Gastrocnemius medialis (tissue), 4 donors: ENCODE measurements around the gene DBT. TPM values are rescaled to one million over a fixed set of nuclear protein-coding genes. Genes with fewer than 3 reads are reported as not detected.
"Not testable (repeated sequence)": the region's sequence is repeated elsewhere in the genome, so short reads cannot be mapped to it uniquely, and the experiment has no call there.

Experiments used
- ATAC-seq, 2 donors: fragments of 150-250 bp; one replicate each; pipeline ENCODE4 v1.9.1; 2016
- DNase-seq, 2 donors: peaks; one replicate each; pipeline ENCODE4 v3.0.0-alpha.2; 2019
- H3K27ac ChIP-seq, 4 donors: fragments of 200-600 bp; sonication (generic); 1 replicate in 1 of 4; 2 replicates in 3 of 4; pipeline ENCODE4 v1.5.1; 2016 to 2018; ENCODE audit warnings: mild to moderate bottlenecking in 2 of 4, moderate library complexity in 1 of 4
- H3K27me3 ChIP-seq, 3 donors: fragments of 200-600 bp; sonication (generic) in 2 of 3; 1 replicate in 1 of 3; 2 replicates in 2 of 3; pipeline versions ENCODE4 v1.5.1 to v1.6.0; 2016 to 2019; ENCODE audit warnings: mild to moderate bottlenecking in 1 of 3, moderate library complexity in 1 of 3
- H3K36me3 ChIP-seq, 2 donors: fragments of 200-600 bp; sonication (generic) in 1 of 2; one replicate each; pipeline ENCODE4 v1.5.1; 2017 to 2018
- H3K4me1 ChIP-seq, 2 donors: fragments of 200-600 bp; sonication (generic) in 1 of 2; one replicate each; pipeline ENCODE4 v1.5.1; 2016 to 2017; ENCODE audit warnings: mild to moderate bottlenecking in 2 of 2
- H3K4me3 ChIP-seq, 4 donors: fragments of 200-600 bp; sonication (generic) in 3 of 4; 1 replicate in 1 of 4; 2 replicates in 3 of 4; pipeline ENCODE4 v1.5.1; 2016 to 2019; ENCODE audit warnings: mild to moderate bottlenecking in 2 of 4
- H3K9me3 ChIP-seq, 3 donors: fragments of 200-600 bp; sonication (generic) in 2 of 3; 1 replicate in 1 of 3; 2 replicates in 2 of 3; pipeline ENCODE4 v1.5.1; 2016 to 2019
- POLR2A ChIP-seq, 2 donors: fragments of 450-650 bp; IDR thresholded peaks; one replicate each; pipeline ENCODE4 v1.6.1; 2017; ENCODE audit warnings: antibody characterized with exemption in 2 of 2, mild to moderate bottlenecking in 2 of 2, moderate library complexity in 2 of 2
- in situ Hi-C, 4 donors: fragments of 200-750 bp; cut with MboI; loops; one replicate each; pipeline versions ENCODE4 v1.15.0 to v1.8.0; 2017; ENCODE audit warnings: low sequenced_read_pairs in 4 of 4
- intact Hi-C: fragments of 100-400 bp; cut with DNase I; formaldehyde crosslinking; loops from one replicate; pipeline ENCODE4 v1.15.1; 2023; ENCODE audit warnings: low total_unique reads
- total RNA-seq, 4 donors: library from RNA; depleted of rRNA; stranded (reverse); fragments of >200 nt; gene quantifications; one replicate each; pipeline versions ENCODE4 v1.1.0 to v1.2.3, GENCODE V29; 2016
- TF ChIP-seq, protein P1 (sequence below), 5 experiments: fragments of 450-650 bp in 3 of 5; fragments of 200-600 bp in 2 of 5; sonication (generic) in 2 of 5; IDR thresholded peaks in 4 of 5; conservative IDR thresholded peaks in 1 of 5; 1 replicate in 4 of 5; 2 replicates in 1 of 5; pipeline ENCODE4 v1.5.1; 2016 to 2019; ENCODE audit warnings: antibody characterized with exemption in 5 of 5, mild to moderate bottlenecking in 3 of 5, moderate library complexity in 3 of 5

DBT gene
- total RNA-seq, 4 donors from 2014 or later, result 7.6 to 11.3 (median 9.6) TPM

GRCh38 chr1:100266741-100267140, 17.1 kb upstream of the DBT start:
- H3K36me3 ChIP-seq, result peaks cover 0 to 57% of the 10 kb centered on the region in 2 donors
- in situ Hi-C loops (no loop called here), intact Hi-C loops (loop anchor here (1.0 to 5.0 kb wide), 5 partner anchors 17 to 192 kb away; partner anchors contain the start of genes CDC14A, DBT, LRRC39 and TRMT13)
- H3K27me3 ChIP-seq, result no peaks in the 10 kb centered on the region
- ATAC-seq (peak; percentile 19 to 24), DNase-seq (no peak)
- H3K4me3 ChIP-seq, result peak overlapping the region; percentile 67 to 100 (median 91)
- no peak for TF ChIP-seq POLR2A (IDR thresholded peaks at IDR 0.05)
- TF ChIP-seq, protein P1, sequence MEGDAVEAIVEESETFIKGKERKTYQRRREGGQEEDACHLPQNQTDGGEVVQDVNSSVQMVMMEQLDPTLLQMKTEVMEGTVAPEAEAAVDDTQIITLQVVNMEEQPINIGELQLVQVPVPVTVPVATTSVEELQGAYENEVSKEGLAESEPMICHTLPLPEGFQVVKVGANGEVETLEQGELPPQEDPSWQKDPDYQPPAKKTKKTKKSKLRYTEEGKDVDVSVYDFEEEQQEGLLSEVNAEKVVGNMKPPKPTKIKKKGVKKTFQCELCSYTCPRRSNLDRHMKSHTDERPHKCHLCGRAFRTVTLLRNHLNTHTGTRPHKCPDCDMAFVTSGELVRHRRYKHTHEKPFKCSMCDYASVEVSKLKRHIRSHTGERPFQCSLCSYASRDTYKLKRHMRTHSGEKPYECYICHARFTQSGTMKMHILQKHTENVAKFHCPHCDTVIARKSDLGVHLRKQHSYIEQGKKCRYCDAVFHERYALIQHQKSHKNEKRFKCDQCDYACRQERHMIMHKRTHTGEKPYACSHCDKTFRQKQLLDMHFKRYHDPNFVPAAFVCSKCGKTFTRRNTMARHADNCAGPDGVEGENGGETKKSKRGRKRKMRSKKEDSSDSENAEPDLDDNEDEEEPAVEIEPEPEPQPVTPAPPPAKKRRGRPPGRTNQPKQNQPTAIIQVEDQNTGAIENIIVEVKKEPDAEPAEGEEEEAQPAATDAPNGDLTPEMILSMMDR (IDR thresholded peaks at IDR 0.05 in 4 of 5, conservative IDR thresholded peaks at IDR 0.05 in 1 of 5), result no peak
- peaks cover 15 to 19% of the 10 kb centered on the region in 2 donors for H3K4me1 ChIP-seq
- no peaks in the 10 kb centered on the region for H3K9me3 ChIP-seq
- peak overlapping the region; percentile 82 to 93 (median 86) for H3K27ac ChIP-seq

- H3K4me1 ChIP-seq, result peaks cover 15 to 19% of the 10 kb centered on the region in 2 donors
- intact Hi-C loops (loop anchor here (1.0 to 5.0 kb wide), 5 partner anchors 17 to 193 kb away; partner anchors contain the start of genes CDC14A, DBT, LRRC39 and TRMT13), in situ Hi-C loops (no loop called here)
- DNase-seq (peak; percentile 93 to 95), ATAC-seq (peak; percentile 99)
- H3K36me3 ChIP-seq, result peaks cover 0 to 51% of the 10 kb centered on the region in 2 donors
- H3K4me3 ChIP-seq, result peak within 1 kb of the TSS; percentile 67 to 100 (median 91)
- no peaks in the 10 kb centered on the region for H3K9me3 ChIP-seq
- peak; percentile 64 to 73 for TF ChIP-seq POLR2A (IDR thresholded peaks at IDR 0.05)
- TF ChIP-seq, protein P1 (IDR thresholded peaks at IDR 0.05 in 4 of 5, conservative IDR thresholded peaks at IDR 0.05 in 1 of 5), result no peak
- no peaks in the 10 kb centered on the region for H3K27me3 ChIP-seq
- peak within 1 kb of the TSS; percentile 82 to 93 (median 86) for H3K27ac ChIP-seq
Measured at GRCh38 chr1:100265931-100266740, 16.5 kb upstream of the DBT start, which contains the start of gene RTCA. Gene RTCA (plus strand): TSS chr1:100266216. CDS start chr1:100266376, 160 bp downstream.

DNA sequence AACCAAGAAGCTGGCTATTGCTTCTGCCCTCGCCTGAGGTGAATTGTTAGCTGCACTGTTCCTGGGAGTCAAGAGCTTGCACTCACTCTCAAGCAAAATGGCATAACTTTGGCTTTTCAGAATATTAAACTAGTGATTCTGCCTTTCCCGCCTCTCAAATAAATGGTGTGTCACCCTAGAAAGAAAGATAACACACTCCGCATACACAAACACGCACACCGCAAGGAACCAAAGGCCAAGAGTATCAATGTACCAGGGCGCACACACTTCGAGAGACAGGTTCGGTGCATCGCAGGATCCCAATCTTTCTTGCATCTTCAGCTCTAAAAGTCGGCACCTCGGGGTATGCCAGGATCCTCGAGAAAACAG, 15.9 kb upstream of the DBT start:
- H3K4me1 ChIP-seq, result peaks cover 15 to 19% of the 10 kb centered on the region in 2 donors
- TF ChIP-seq, protein P1 (IDR thresholded peaks at IDR 0.05 in 4 of 5, conservative IDR thresholded peaks at IDR 0.05 in 1 of 5), result no peak
- no peak for TF ChIP-seq POLR2A (IDR thresholded peaks at IDR 0.05)
- intact Hi-C loops (loop anchor here (5.0 kb wide), 1 partner anchor 88 kb away; the partner anchor contains the start of gene LRRC39), in situ Hi-C loops (no loop called here)
- H3K27me3 ChIP-seq, result no peaks in the 10 kb centered on the region
- ATAC-seq (peak; percentile 23 to 31), DNase-seq (no peak)
- peak overlapping the region; percentile 82 to 93 (median 86) for H3K27ac ChIP-seq
- peaks cover 0 to 45% of the 10 kb centered on the region in 2 donors for H3K36me3 ChIP-seq
- H3K4me3 ChIP-seq, result peak overlapping the region; percentile 67 to 100 (median 91)
- no peaks in the 10 kb centered on the region for H3K9me3 ChIP-seq

DNA sequence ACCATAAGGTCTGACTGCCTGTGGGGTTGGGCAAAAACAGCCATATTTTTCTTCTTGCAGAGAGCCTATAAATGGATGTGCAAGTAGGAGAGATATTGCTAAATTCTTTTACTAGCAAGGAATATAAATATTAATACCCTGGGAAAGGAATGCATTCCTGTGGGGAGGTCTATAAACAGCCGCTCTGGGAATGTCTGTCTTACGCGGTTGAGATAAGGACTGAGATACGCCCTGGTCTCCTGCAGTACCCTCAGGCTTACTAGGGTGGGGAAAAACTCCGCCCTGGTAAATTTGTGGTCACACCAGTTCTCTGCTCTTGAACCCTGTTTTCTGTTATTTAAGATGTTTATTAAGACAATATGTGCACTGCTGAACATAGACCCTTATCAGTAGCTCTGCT, 14.4 kb upstream of the DBT start:
- H3K4me3 ChIP-seq, DNase-seq, in situ Hi-C loops: not testable (repeated sequence)

GRCh38 chr1:100261686-100262085, 12.1 kb upstream of the DBT start:
- DNase-seq (no peak), ATAC-seq (no peak)
- TF ChIP-seq, protein P1 (IDR thresholded peaks at IDR 0.05 in 4 of 5, conservative IDR thresholded peaks at IDR 0.05 in 1 of 5), result no peak
- TF ChIP-seq POLR2A (IDR thresholded peaks at IDR 0.05), result no peak
- in situ Hi-C loops, result no loop called here
- intact Hi-C loops, result no loop called here
- H3K27me3 ChIP-seq, result no peaks in the 10 kb centered on the region
- H3K4me1 ChIP-seq, result peaks cover 7 to 14% of the 10 kb centered on the region in 2 donors
- no peak overlapping the region for H3K27ac ChIP-seq
- H3K36me3 ChIP-seq, result peaks cover 0 to 14% of the 10 kb centered on the region in 2 donors
- H3K9me3 ChIP-seq, result no peaks in the 10 kb centered on the region
- no peak overlapping the region for H3K4me3 ChIP-seq

More for the DNA sequence above, 14.4 kb upstream of the DBT start:
- Histone ChIP-seq H3K4me1 (peaks cover 15 to 19% of the 10 kb centered on the region in 2 donors), H3K36me3 (peaks cover 0 to 32% of the 10 kb centered on the region in 2 donors)
- ATAC-seq, H3K9me3 ChIP-seq, H3K27ac ChIP-seq, intact Hi-C loops, H3K27me3 ChIP-seq: not testable (repeated sequence)

DNA sequence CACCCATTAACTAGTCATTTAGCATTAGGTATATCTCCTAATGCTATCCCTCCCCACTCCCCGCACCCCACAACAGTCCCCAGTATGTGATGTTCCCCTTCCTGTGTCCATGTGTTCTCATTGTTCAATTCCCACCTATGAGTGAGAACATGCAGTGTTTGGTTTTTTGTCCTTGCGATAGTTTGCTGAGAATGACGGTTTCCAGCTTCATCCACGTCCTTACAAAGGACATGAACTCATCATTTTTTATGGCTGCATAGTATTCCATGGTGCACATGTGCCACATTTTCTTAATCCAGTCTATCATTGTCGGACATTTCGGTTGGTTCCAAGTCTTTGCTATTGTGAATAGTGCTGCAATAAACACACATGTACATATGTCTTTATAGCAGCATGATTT, 8.8 kb upstream of the DBT start:
- H3K9me3 ChIP-seq, H3K36me3 ChIP-seq, ATAC-seq, intact Hi-C loops, H3K4me3 ChIP-seq, DNase-seq, H3K27ac ChIP-seq, H3K27me3 ChIP-seq: not testable (repeated sequence)
- peaks cover 0 to 11% of the 10 kb centered on the region in 2 donors for H3K4me1 ChIP-seq
- in situ Hi-C loops, result loop anchor here in 2 of 4 donors (10.0 kb wide), 2 partner anchors 124 to 196 kb away; partner anchors contain the start of genes SASS6 (in 1 of the 2) and TRMT13 (in 1 of the 2)

- H3K27me3 ChIP-seq, H3K9me3 ChIP-seq, H3K27ac ChIP-seq, DNase-seq, H3K36me3 ChIP-seq, H3K4me3 ChIP-seq, ATAC-seq, intact Hi-C loops: not testable (repeated sequence)
- H3K4me1 ChIP-seq, result peaks cover 0 to 11% of the 10 kb centered on the region in 2 donors
- in situ Hi-C loops, result loop anchor here in 2 of 4 donors (10.0 kb wide), 2 partner anchors 121 to 199 kb away; partner anchors contain the start of genes SASS6 (in 1 of the 2) and TRMT13 (in 1 of the 2)
Measured at GRCh38 chr1:100256273-100256672, 6.6 kb upstream of the DBT start.
